Measurements from ENCODE around the gene AAK1. TPM values are rescaled to one million over a fixed set of nuclear protein-coding genes. Genes with fewer than 3 reads are reported as not detected.

Gene AAK1
- total and polyA plus RNA-seq, 2 donors (not counting 1 experiment from before 2014, with no cell fraction given): 43.5 to 45.7 TPM

- Histone ChIP-seq H4K20me1 (ENCODE audit: control insufficient read depth, extremely low read depth, insufficient read depth, low read length) (peaks cover 6% of the 10 kb centered on the region), H3K27me3 (ENCODE audit: control insufficient read depth, insufficient read depth, low read length) (no peaks in the 10 kb centered on the region), H3K4me2 (ENCODE audit: extremely low read depth, insufficient read depth, low read length) (no peak overlapping the region), H3K9ac (ENCODE audit: insufficient read depth, low read length) (no peak overlapping the region), H3K4me1 (ENCODE audit: control insufficient read depth, extremely low read depth, insufficient read depth, low read length) (peaks cover 2% of the 10 kb centered on the region), H3K4me3 (replicated peaks in 1 of 4; ENCODE audit: control extremely low read depth in 1 of 4, insufficient read depth in 1 of 4, low read depth in 3 of 4, low read length in 4 of 4) (no peak overlapping the region), H3K9me3 (ENCODE audit: control insufficient read depth, insufficient read depth, low read depth, low read length) (no peaks in the 10 kb centered on the region), H3K36me3 (ENCODE audit: control insufficient read depth, insufficient read depth, low read length) (no peaks in the 10 kb centered on the region), H3K79me2 (ENCODE audit: control insufficient read depth, insufficient read depth, low read length) (peaks cover 79% of the 10 kb centered on the region), H2AFZ (ENCODE audit: low read length) (no peak overlapping the region), H3K27ac (ENCODE audit: insufficient read depth, low read length) (no peak overlapping the region)
- no peak for DNase-seq (ENCODE audit: low read depth in 2 of 2)
- TF ChIP-seq EZH2 (IDR thresholded peaks at IDR 0.05; ENCODE audit: low read length, missing control alignments) (no peak), CTCF (conservative IDR thresholded peaks at IDR 0.05 in 1 of 2, IDR thresholded peaks at IDR 0.05 in 1 of 2; ENCODE audit: low read depth in 1 of 2, low read length in 2 of 2) (no peak)
Measured at GRCh38 chr2:69628325-69629021, 15.1 kb downstream of the AAK1 start.

GRCh38 chr2:69625078-69625795 is 18.3 kb downstream of the AAK1 start:
- Histone ChIP-seq H3K36me3 (ENCODE audit: control insufficient read depth, insufficient read depth, low read length) (no peaks in the 10 kb centered on the region), H3K4me1 (ENCODE audit: control insufficient read depth, extremely low read depth, insufficient read depth, low read length) (peaks cover 2% of the 10 kb centered on the region), H3K9ac (ENCODE audit: insufficient read depth, low read length) (no peak overlapping the region), H3K4me2 (ENCODE audit: extremely low read depth, insufficient read depth, low read length) (no peak overlapping the region), H3K27ac (ENCODE audit: insufficient read depth, low read length) (no peak overlapping the region), H2AFZ (ENCODE audit: low read length) (no peak overlapping the region), H3K9me3 (ENCODE audit: control insufficient read depth, insufficient read depth, low read depth, low read length) (no peaks in the 10 kb centered on the region), H3K79me2 (ENCODE audit: control insufficient read depth, insufficient read depth, low read length) (peaks cover 82% of the 10 kb centered on the region), H3K4me3 (replicated peaks in 1 of 4; ENCODE audit: control extremely low read depth in 1 of 4, insufficient read depth in 1 of 4, low read depth in 3 of 4, low read length in 4 of 4) (no peak overlapping the region), H3K27me3 (ENCODE audit: control insufficient read depth, insufficient read depth, low read length) (no peaks in the 10 kb centered on the region), H4K20me1 (ENCODE audit: control insufficient read depth, extremely low read depth, insufficient read depth, low read length) (peaks cover 7% of the 10 kb centered on the region)
- DNase-seq (ENCODE audit: low read depth in 2 of 2): no peak
- no peak for TF ChIP-seq EZH2 (IDR thresholded peaks at IDR 0.05; ENCODE audit: low read length, missing control alignments)
- TF ChIP-seq CTCF (conservative IDR thresholded peaks at IDR 0.05 in 1 of 2, IDR thresholded peaks at IDR 0.05 in 1 of 2; ENCODE audit: low read depth in 1 of 2, low read length in 2 of 2): no peak

- Histone ChIP-seq H3K4me2 (ENCODE audit: extremely low read depth, insufficient read depth, low read length) (no peak overlapping the region), H3K36me3 (ENCODE audit: control insufficient read depth, insufficient read depth, low read length) (no peaks in the 10 kb centered on the region), H3K27me3 (ENCODE audit: control insufficient read depth, insufficient read depth, low read length) (no peaks in the 10 kb centered on the region), H3K4me1 (ENCODE audit: control insufficient read depth, extremely low read depth, insufficient read depth, low read length) (peaks cover 2% of the 10 kb centered on the region), H3K27ac (ENCODE audit: insufficient read depth, low read length) (no peak overlapping the region), H4K20me1 (ENCODE audit: control insufficient read depth, extremely low read depth, insufficient read depth, low read length) (peaks cover 7% of the 10 kb centered on the region), H3K9me3 (ENCODE audit: control insufficient read depth, insufficient read depth, low read depth, low read length) (no peaks in the 10 kb centered on the region), H2AFZ (ENCODE audit: low read length) (no peak overlapping the region), H3K4me3 (replicated peaks in 1 of 4; ENCODE audit: control extremely low read depth in 1 of 4, insufficient read depth in 1 of 4, low read depth in 3 of 4, low read length in 4 of 4) (no peak overlapping the region), H3K9ac (ENCODE audit: insufficient read depth, low read length) (no peak overlapping the region), H3K79me2 (ENCODE audit: control insufficient read depth, insufficient read depth, low read length) (peaks cover 83% of the 10 kb centered on the region)
- no peak for DNase-seq (ENCODE audit: low read depth in 2 of 2)
- TF ChIP-seq EZH2 (IDR thresholded peaks at IDR 0.05; ENCODE audit: low read length, missing control alignments): no peak
- no peak for TF ChIP-seq CTCF (conservative IDR thresholded peaks at IDR 0.05 in 1 of 2, IDR thresholded peaks at IDR 0.05 in 1 of 2; ENCODE audit: low read depth in 1 of 2, low read length in 2 of 2)
Measured at GRCh38 chr2:69624611-69625010, 18.9 kb downstream of the AAK1 start.

All from fibroblast of lung (primary cell).